NCI-H345 treated with DMSO at 0.1 percent for 48 hours (cell line): ENCODE data around the gene MED12.

ENCODE experiments used
- DNase-seq: peaks from one replicate; lab custom pipeline; 2025; ENCODE audit not compliant: unreplicated experiment; lab: John Stamatoyannopoulos, UW

MED12 gene

GRCh38 chrX:71118032-71118984, at the start of gene MED12:
Gene MED12 (plus strand): TSS chrX:71118596. CDS start chrX:71118755, 159 bp downstream.
- peak; percentile 58 for DNase-seq

DNA sequence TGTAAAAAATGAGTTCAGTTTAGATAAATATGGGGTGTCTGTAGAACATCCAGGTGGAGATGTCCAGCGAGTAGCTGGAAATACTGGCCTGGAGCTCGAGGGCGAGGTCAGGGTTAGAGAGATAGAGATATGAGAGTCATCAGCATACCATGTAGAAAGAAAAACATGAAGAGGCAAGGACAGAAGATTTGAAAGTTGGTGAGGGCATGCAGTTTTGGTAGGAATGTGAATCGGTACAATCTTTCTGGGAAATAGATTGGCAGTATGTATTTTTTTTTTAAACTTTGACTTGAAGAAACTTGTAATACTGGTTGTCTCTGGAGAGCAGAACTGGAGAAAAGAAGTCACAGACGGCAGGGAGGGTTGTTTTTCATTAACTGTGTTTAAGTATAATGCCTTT, 47.9 kb upstream of the MED12 start:
- no peak for DNase-seq

DNA sequence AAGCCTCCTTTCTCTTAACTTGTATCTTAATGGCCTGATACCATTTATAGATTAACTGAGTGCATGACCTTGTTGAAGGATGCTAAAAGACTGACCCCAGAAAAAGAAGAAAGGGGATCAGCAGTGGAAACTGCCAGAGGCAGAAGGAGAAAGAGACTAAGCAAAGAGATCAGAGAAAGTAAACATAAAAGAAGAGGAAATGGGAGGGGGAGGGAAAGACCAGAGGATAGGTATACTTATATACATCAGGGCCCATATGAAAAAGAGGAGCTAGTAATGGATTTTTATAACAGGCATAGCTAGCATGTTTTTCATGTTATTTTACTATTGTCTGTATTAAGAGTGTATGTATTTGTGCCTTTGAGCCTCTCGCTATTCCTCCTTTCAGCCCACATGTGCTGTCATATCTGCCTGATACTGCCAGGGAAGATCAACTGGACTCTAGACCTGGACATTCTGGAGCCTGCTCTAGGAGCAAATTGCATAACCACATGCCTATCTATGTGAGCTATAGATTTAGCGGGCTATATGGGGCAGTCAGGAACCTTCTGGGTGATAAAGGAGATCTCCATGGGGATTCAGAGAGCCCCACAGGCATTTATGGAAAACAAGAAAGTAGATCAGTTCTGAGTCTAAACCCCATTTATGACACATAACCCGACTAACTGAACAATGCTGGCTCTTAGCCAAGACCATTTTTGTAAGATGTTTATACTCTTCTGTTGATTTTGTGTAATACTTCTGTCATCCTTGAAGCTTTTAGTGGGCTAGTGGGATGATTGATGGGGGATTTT, 36.9 kb upstream of the MED12 start:
- no peak for DNase-seq

GRCh38 chrX:71082124-71082647, 36.2 kb upstream of the MED12 start:
- no peak for DNase-seq

GRCh38 chrX:71082822-71083221, 35.6 kb upstream of the MED12 start:
- no peak for DNase-seq

DNA sequence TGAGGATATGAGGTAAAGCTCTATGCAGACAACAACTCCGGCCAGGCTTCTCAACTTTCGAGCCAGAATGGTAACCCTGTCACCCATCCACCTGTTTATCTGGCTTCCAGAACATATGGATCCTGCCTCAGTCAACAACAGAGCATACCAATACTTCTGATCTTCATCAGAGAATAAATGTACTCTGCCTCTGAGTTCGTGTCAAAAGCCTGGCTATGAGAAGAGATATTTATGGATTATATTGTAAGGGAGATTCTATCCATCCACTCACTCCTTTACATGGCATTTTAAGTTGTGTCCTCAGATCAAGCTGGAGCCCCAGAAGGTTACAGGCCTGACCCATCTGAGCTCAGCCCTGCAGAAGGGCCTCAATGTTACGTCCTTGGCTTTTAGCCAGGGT, 32.5 kb upstream of the MED12 start:
- no peak for DNase-seq

GRCh38 chrX:71091263-71091662, 27.1 kb upstream of the MED12 start:
- DNase-seq, result no peak

DNA sequence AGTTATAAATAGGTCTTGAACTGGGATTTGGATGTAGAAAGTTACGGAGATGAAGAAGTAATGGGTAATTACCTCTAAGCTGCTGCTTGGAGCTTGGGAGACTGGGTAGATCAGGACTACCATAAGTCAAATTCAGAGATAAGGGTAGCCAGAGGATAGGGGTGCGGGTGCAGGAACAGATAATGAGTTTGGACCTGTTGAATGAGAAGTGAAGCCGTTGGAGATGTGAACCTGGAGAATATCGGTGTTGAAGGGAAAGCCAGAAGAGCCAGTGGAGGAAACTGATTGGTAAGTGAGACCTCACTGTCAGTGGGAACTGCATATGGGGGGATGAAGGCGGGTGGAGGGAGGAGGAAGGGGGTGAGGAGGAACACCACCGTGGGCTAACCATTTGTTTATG, 23.4 kb upstream of the MED12 start:
- no peak for DNase-seq

GRCh38 chrX:71095555-71095980, 22.8 kb upstream of the MED12 start, which contains the start of gene FOXO4:
Gene FOXO4 (plus strand): TSS chrX:71095851. CDS start chrX:71096529, 678 bp downstream.
- peak; percentile 66 for DNase-seq

- DNase-seq, result peak; percentile 28
Observed at GRCh38 chrX:71095981-71096759, 22.2 kb upstream of the MED12 start.

DNA sequence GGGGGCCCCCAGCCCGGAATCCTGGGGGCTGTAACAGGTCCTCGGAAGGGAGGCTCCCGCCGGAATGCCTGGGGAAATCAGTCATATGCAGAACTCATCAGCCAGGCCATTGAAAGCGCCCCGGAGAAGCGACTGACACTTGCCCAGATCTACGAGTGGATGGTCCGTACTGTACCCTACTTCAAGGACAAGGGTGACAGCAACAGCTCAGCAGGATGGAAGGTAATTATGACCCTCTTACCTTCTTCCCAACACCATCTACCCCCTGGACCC, 21.7 kb upstream of the MED12 start:
- no peak for DNase-seq

DNA sequence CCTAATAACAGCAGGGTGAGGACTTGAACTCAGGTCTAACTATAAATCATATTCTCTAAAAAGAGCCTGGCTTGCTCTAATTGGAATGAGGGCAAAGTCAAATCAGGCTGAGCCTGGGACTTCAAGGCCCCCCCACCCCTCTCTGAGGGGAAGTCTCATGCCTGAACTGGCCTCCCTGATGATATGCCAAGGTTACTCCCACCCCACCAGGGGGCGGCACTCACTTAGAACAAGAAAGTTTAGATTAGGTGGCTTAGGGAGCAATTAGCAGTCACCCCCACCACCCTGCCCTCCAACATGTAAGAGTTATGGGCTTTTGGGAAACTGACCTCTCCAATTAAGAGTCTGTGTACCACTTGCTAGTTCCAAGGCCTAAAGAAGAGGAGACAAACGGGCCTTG, 20.1 kb upstream of the MED12 start:
- no peak for DNase-seq

DNA sequence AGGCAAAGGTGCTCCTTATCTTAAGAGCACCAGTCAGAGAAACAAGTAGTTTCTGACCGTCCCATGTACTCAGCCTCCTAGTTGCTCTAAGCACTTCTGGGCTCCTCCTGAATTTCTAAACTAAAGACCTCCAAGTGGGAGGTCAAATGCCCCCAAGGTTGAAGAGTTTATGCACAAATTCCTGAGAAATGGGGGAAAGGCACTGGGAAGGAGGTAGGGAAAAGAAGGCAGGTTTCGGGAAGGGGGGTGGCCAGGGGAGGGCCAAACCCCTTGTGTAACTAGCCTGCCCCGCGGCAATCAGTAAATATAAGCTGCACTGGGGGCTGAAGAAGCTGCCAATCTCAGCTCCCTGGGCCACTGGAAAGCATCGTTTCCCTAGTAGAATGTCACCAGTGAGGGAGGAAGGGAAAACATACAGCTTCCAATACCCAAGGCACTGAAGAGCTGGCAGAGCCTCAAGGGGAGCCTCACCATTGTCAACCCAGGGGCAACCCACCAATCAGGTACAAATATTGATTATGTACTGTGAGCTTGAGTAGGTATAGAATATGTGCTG, 19.4 kb upstream of the MED12 start:
- no peak for DNase-seq

GRCh38 chrX:71099736-71100135, 18.7 kb upstream of the MED12 start:
- no peak for DNase-seq

DNA sequence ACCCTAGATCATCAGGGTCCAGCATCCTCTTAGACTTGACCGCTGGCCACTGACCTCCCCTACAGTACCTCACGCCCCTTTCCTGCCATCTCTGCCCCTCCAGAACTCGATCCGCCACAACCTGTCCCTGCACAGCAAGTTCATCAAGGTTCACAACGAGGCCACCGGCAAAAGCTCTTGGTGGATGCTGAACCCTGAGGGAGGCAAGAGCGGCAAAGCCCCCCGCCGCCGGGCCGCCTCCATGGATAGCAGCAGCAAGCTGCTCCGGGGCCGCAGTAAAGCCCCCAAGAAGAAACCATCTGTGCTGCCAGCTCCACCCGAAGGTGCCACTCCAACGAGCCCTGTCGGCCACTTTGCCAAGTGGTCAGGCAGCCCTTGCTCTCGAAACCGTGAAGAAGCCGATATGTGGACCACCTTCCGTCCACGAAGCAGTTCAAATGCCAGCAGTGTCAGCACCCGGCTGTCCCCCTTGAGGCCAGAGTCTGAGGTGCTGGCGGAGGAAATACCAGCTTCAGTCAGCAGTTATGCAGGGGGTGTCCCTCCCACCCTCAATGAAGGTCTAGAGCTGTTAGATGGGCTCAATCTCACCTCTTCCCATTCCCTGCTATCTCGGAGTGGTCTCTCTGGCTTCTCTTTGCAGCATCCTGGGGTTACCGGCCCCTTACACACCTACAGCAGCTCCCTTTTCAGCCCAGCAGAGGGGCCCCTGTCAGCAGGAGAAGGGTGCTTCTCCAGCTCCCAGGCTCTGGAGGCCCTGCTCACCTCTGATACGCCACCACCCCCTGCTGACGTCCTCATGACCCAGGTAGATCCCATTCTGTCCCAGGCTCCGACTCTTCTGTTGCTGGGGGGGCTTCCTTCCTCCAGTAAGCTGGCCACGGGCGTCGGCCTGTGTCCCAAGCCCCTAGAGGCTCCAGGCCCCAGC, 17.6 kb upstream of the MED12 start:
- no peak for DNase-seq

- DNase-seq, result no peak
Observed at GRCh38 chrX:71102292-71102691, 16.1 kb upstream of the MED12 start.

- DNase-seq, result no peak
Observed at GRCh38 chrX:71103110-71103983, 15.0 kb upstream of the MED12 start.

- no peak for DNase-seq
Observed at GRCh38 chrX:71105628-71106027, 12.8 kb upstream of the MED12 start.

DNA sequence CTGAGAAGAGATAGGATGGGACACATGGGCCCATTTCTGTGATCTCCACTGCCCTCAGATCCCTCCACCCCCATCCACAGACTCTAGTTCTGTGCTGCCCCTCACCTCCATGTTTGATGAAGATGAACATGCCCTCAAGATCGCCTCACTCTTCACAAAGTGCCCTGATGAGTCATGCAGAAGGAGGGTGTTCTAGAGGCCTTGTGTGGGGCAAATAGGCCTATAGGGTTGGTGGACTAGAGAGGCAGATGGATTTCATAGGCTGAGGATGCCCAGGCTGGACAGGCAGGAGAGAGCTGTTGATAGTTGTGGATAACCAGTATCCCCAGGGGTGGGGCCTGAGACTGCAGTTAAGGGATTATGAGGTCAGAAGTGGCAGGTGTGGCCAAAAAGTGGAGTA, 12.0 kb upstream of the MED12 start, which contains the start of gene CXorf65:
CXorf65 (minus strand) TSS at position 314 of the 400 bp plus-strand sequence; CDS start at position 130, 184 bp downstream.
- DNase-seq, result no peak
